ENCODE results near the gene GDNF.

- TF ChIP-seq EP300 (IDR thresholded peaks at IDR 0.05), result no peak
- TF ChIP-seq, protein P1, sequence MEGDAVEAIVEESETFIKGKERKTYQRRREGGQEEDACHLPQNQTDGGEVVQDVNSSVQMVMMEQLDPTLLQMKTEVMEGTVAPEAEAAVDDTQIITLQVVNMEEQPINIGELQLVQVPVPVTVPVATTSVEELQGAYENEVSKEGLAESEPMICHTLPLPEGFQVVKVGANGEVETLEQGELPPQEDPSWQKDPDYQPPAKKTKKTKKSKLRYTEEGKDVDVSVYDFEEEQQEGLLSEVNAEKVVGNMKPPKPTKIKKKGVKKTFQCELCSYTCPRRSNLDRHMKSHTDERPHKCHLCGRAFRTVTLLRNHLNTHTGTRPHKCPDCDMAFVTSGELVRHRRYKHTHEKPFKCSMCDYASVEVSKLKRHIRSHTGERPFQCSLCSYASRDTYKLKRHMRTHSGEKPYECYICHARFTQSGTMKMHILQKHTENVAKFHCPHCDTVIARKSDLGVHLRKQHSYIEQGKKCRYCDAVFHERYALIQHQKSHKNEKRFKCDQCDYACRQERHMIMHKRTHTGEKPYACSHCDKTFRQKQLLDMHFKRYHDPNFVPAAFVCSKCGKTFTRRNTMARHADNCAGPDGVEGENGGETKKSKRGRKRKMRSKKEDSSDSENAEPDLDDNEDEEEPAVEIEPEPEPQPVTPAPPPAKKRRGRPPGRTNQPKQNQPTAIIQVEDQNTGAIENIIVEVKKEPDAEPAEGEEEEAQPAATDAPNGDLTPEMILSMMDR (IDR thresholded peaks at IDR 0.05), result no peak
Measured at GRCh38 chr5:37815913-37816312, 23.9 kb downstream of the GDNF start.
